ENCODE results near the gene NFATC2.

Gene NFATC2

DNA sequence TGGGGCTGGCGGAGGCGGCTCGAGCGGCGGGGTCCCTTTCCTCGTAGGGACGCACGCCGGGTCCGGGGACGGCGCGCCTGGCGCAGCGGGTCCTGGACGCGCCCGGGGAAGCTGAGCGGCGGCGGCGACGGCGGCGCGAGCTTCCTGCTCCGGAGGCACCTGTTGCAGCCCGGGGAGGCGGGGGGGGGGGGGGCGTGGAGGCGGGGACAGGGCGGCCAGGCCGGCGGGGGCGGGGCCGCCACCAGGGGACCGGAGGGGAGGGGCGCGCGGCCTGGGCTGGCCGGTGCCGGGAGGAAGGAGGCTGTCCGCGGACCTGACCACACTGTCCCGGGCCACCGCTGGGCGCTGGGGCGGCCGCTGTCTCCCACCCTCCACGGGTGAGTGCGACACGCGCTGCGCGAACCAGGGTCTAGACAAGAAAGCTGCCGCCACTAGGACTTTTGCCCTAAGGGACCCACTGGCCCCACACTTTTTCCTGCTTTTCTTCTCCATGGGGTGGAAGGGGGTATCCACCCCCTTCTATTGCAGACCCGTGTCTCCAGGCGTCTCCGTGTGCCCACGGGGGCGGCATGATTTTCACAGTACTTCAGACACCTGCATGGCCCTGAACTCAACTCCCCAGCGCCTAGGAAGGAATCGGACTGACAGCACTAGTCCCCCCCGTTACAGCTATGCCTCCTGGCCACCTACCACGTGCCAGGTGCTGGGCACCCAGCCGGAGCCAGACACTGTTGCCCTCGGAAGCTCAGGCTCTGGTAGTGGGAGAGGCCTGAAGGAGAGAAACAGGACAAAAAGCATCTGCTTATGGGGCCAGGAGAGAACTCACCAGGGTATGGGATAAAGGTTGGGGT is at the start of gene NFATC2:
TSS of gene NFATC2 (minus strand) at position 149 of the 851 bp plus-strand sequence. CDS start 220 bp downstream, outside the sequence.
- DNase-seq (ENCODE audit: low read depth in 1 of 2, low spot score in 1 of 2): peak in 1 of 2 donors; percentile 36

DNA sequence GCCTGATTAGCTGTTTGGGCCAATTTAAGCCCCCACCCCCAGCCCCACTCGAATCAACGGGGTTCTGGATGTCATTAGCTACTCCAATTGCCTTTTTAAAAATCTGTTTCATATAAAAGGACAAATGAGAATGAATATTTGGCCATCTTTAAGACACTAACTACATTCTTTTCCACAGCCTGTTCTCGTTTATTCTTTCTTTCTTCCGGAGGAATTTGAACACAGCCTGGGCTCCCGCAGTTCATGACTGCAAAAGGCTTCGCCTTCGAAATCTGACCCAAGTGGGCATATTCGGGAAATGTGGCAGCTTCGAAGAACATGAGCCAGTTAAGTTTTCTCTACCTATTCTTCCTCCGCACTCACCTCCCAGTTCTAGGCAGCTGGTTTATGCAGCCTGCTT is 49.4 kb upstream of the NFATC2 start:
- no peak for DNase-seq (ENCODE audit: low read depth in 1 of 2, low spot score in 1 of 2)

DNA sequence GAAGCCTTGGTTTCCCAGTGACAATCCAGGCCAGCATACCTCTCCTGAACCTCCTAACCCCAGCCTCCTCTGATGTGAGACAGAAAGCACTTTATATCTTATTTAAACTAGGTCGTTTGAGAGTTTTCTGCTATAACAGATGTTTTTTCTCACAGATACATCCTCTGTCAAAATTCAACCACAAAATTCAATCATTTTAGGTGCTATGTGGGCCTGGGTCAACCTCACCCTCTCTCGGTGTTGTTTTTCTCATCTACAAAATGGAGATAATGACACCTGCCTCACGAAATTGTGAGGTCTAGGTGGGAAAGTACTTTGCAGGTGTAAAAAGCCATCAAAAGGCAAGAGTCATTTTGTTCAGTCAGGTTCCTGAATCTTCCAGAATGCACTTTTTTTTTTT is 46.2 kb upstream of the NFATC2 start:
- no peak for DNase-seq (ENCODE audit: low read depth in 1 of 2, low spot score in 1 of 2)

DNA sequence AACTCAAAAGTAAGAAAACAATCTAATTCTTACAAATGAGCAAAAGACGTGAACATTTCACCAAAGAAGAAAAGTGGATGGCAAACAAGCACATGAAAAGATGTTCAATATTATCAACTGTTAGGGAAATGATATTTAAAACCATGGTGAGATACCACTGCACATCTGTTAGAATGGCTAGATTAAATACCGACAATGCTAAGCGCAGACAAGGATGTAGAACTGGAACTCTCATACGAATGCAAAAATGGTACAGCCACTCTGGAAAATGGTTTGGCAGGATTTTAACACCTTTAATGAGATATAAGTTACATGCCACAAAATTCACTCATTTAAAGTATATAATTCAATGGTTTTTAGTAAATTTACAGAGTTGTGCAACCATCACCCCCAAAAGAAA is 44.6 kb upstream of the NFATC2 start:
- no peak for DNase-seq (ENCODE audit: low read depth in 1 of 2, low spot score in 1 of 2)

DNA sequence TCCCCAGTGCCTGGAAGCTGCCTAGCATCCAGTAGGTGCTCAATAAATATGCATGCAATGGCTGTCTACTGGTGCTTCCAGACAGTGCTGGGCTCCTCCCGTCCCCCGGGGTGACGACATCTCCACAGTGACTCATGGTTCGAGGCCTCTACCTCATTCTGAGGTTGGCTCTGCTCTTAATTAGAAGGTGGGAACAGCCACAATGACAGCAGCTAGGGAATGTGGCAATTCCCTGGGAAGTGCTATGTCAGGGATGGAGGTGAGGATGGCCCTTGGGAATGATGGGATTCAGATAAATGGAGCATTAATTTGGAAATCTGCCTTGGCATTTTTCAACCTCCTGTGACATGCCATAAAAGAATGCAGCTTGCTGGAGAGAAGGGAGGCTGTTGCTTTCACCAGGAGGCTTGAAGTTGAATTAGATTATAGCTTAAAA is 43.5 kb upstream of the NFATC2 start:
- no peak for DNase-seq (ENCODE audit: low read depth in 1 of 2, low spot score in 1 of 2)

DNA sequence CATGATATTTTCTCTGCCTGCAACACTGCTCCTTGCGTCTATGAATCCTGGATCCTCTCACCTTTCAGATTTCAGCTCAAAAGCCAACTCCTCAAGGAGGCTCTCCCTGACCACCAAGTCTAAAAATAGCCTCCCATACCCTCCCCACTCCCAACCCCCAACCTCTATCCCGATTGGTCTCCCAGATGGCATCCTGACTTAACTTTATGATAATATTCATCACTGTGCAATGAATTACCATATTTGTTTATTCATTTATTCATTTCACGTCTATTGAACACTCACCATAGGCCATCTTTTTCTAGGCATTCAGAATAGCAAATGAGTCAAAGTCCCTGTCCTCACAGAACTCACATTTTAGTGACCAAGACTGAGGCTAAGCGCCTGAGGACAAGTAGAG is 42.6 kb upstream of the NFATC2 start:
- no peak for DNase-seq (ENCODE audit: low read depth in 1 of 2, low spot score in 1 of 2)

DNA sequence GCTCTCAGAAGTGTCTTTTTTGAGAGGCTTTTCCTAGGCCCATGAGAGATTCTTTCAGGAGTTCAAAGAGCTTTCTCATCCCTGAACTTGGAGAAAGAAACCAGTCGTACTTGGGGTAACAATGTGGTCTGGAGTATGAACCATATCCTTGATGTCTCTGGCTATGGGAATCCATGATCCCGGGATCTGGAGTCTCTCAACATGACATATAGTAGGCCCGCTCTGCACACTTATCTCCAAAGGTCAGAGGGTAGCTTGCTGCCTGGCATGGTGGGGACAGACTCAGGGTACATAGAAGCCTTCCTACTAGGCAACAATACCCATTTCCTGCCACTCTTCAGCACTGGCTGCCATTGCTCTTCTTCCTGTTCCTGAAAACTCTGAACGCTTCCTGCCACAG is 42.2 kb upstream of the NFATC2 start:
- DNase-seq (ENCODE audit: low read depth in 1 of 2, low spot score in 1 of 2): no peak

DNA sequence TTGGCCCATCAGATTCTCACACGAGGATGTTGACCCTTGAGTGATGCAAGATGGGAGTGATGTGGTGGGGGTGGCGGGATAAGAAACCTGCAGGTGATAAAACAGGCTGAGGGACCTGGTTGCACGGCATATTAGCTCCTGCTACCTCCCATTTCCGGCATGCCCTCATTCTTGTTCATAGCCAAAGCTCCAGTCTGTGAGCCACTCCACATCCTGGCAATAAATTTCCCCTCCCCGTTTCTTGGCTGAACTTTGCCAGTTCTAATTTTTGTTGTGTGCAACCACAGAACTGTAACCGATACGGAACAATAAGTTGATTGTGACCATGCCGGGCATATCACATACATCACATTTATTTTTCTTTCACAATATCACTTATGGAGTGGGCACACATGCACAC is 41.6 kb upstream of the NFATC2 start:
- DNase-seq (ENCODE audit: low read depth in 1 of 2, low spot score in 1 of 2): no peak

DNA sequence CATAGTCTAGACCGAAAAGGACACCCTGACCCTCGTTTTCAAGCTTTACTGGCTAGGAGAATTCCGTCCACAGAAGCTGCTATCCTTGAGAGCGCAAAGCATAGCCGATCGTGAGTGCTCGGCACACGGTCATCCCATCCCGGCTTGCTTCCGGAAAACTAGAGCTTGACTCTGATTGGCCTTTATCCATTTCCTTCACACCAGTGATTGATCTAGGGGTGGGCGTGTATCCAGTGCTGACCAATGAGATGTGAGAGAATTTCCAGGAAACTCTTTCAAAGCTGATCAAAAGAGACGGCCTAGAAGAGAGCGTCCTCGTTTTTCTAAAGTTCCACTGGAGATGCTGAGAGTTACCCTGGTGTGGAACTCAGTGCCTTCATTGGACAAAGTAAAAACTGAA is 41.0 kb upstream of the NFATC2 start:
- DNase-seq (ENCODE audit: low read depth in 1 of 2, low spot score in 1 of 2): no peak

DNA sequence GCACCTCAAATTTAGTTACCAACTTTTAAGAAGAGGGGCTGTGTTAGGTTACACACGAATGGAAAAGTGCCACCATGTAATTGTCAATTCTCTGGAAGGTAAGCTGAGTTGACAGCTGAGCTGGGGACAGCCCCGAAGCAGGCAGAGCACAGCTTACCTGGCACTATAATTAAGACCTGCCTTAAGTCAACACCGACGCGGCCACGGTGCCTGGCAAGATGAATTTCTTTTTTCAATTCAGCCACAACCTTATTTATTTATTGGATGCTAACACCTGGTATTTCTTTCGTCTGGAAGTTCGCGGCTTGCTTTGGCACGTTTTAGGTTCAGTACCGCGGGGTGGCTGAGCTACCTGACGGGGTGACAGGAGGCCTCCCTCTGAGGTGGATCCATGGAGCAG is 40.6 kb upstream of the NFATC2 start:
- no peak for DNase-seq (ENCODE audit: low read depth in 1 of 2, low spot score in 1 of 2)

DNA sequence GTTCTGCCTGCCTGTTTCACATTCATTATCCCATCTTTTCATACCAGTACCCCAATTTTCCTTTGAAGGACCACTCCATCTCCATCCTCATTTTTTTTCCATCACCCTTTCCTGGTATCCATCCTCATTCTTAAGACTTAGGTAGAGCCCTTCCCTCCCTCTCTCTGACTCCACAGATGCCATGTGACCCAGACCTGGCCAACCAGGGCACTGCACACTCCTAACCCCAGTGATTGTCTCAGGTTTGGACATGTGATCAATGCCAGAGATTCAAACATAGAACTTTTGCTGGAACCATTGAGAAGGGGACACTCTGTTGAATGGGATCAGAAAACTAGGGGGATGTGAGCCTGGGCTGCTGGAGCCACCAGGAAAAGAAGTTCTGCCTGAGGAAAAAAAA is 39.1 kb upstream of the NFATC2 start:
- DNase-seq (ENCODE audit: low read depth in 1 of 2, low spot score in 1 of 2): no peak

DNA sequence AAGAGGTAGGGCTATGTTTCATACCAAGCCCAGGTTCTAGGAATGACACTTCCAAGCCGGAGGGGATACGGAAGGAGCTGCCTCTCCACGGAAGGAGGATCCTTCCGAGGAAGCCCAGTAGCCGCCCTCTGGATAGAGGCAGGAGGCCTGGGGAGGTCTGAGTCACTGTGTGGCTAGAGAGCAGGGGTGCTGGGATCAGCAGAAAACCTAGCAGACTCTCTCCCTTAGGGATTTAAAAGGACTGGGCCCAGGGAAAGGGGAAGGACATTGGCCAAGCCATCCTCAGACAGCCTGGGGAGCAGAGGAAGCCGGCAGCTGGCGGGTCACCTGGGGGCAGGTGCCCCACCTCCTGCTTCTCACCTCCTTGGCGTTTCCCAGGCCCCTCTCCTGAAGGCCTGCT is 36.6 kb upstream of the NFATC2 start:
- DNase-seq (ENCODE audit: low read depth in 1 of 2, low spot score in 1 of 2): no peak

DNA sequence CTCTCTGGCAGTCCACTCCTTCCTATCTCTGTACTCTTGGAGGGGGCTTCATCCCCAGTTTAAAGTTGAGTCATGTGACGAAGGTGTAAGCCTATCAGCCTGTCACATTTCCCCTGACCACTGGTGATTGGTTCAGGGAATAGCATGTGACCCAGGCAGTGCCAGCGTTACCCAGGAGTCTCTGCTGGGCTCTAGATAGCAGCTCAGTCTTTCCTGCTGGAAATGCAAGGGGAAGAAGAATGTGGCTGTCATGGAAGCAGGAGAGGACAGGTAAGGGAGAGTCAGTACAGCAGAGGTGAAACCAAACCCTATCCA is 35.6 kb upstream of the NFATC2 start:
- DNase-seq (ENCODE audit: low read depth in 1 of 2, low spot score in 1 of 2): no peak

DNA sequence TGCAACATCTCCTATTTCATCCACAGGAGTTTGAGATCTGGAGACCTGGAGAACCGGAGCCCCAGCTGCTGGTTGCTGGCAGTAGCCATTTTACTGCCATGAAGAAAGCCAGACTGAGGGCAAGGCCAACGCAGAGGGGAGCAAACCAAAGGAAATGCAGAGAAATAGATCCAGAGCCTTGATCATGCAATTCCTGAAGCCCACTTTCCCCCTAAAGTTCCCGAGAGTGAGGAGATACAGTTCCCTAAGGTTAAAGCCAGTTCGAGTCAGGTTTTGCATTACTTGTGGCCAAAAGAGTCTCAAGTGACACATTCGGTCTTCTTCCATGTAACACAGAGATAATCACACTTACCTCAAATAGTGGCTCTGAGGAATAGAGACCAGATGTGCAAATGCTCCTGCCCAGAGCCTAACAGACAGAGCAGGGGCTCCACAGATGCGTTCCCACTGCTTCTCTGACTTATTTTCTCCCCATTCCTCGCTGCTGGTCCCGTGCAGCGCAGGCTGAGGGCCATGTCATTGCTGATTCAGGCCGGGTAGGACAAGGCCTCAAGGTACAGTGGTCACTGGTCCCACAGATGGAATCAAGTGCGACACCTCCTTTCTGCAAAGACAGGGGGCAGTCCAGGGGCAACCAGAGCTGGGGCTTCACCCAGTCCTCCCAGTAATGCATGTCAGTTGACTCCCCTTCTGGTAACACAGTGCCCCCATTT is 35.1 kb upstream of the NFATC2 start:
- DNase-seq (ENCODE audit: low read depth in 1 of 2, low spot score in 1 of 2): no peak

DNA sequence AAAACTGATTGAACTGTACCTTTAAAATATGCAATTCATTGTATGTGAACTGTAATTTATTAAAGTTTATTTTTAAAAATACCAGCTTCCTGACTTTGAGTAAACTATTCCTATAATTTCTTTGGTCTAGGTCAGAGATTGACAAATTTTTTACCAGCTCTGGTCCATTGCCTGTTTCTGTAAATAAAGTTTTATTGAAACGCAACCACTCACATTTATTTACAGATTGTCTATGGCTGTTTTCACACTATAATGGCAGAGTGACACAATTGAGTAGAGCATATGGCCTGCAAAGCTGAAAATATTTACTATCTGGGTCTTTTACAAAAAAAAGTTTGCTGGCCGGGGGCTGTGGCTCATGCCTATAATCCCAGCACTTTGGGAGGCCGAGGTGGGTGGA is 33.0 kb upstream of the NFATC2 start:
- DNase-seq (ENCODE audit: low read depth in 1 of 2, low spot score in 1 of 2): no peak

DNA sequence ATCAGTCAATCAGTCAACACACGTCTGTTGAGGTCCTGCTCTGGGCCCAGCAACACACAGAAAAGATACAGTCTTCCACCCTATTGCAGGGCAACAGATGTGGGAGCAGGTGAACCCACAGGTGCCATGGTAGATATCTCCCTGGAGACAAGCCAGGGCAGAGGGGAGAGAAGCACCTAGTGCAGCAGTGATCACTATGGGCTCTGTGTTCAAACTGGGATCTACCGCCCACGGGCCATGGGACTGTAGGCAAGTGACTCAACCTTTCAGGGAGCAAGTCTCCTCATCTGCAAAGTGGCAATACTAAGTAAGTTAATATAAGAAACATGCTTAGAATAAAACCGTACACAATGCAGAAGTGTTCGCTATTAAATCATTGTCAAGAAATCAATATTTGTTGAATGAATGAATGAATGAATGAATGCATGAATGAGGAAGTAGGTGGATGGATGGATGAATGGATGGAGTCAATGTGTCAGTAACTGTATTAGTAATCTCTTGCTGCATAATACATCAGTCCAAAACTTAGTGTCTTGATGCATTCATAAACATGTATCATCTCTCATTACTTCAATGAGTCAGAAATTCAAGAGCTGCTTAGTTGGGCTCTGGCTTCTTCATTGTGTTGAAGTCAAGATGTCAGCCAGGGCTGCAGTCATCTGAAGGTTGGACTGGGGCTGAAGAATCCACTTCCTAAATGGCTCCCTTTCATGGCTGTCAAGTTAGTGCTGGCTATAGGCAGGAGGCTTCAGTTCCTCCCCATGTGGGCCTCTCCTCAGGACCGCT is 31.9 kb upstream of the NFATC2 start:
- DNase-seq (ENCODE audit: low read depth in 1 of 2, low spot score in 1 of 2): no peak

DNA sequence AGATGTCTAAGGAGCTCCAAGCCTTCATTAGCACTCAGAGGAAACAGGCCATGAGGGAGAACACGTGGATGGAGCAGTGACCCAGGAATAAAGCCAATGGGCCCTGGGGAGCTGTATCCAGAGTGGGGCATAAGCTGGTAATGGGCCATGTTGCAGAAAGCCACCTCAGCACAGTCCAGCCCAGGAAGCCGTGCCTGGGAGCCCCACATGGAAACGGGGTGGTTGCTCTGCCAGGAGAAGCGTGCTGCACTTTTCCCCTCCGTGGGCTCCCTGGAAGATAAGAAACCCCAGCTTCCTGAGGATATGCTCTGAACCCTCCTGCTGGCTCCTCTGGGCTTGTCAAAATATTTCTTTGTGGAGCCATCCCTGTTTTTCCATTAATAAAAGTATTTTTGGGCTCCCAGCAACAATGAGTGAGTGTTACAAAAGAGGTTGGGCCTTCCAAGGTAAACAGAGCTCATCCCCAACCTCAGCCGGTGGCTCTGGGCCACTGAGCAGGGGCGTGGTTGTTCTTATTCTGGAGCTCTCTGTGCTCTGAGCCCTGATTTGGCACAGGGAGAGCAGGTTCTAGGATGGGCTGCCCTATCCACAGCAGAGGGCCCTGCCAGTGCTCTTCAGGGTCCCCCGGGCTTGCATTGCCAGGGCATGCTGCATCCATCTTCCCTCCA is 31.2 kb upstream of the NFATC2 start:
- DNase-seq (ENCODE audit: low read depth in 1 of 2, low spot score in 1 of 2): no peak

DNA sequence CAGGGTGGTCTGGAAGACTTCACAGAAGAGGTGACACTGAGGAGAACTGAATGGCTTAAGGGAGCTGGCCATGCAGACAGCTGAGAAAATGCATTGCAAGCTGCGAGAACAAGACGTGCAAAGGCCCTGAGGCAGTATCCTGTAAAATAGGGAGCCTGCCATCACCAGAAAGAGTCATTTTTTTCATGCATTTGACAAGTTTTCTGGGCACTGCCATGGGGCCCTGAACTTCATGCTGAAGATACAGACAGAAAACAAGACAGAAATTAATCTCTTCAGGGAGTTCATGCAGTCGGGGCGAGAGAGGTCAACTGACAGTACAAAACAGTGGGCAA is 28.9 kb upstream of the NFATC2 start:
- no peak for DNase-seq (ENCODE audit: low read depth in 1 of 2, low spot score in 1 of 2)

DNA sequence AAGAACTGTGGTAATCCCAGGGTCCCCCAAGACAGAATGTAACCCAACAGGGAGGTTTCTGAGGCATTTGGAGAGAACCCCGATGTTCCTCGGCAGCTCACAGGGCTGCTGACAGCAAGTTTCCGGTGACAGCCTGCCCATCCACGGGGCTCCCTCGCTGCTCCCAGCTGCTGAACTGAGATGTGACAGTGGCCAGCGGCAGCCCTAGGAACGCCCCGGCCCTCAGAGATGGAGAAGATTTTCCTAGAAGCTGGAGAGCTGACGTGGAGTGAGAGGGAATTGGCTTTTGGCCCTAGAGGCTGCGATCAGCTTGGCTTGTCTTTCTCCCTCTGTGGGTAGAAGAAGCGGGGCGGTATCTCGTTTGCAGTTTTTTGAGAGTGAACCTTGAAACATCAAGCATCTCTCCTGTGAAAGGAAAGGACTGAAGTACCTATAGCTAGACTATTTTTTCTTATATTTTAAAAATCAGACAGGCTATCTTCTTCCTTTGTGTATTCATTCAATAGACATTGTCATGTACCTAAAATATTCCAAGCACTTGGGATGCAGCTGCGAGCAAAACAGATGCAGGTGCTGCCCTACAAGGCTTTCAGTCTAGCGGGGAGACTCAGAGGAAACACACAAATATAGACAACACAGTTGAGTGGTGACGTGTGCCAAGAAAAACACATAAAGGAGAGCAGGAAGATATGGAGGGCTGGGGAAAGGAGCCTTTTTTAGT is 28.4 kb upstream of the NFATC2 start:
- DNase-seq (ENCODE audit: low read depth in 1 of 2, low spot score in 1 of 2): no peak

DNA sequence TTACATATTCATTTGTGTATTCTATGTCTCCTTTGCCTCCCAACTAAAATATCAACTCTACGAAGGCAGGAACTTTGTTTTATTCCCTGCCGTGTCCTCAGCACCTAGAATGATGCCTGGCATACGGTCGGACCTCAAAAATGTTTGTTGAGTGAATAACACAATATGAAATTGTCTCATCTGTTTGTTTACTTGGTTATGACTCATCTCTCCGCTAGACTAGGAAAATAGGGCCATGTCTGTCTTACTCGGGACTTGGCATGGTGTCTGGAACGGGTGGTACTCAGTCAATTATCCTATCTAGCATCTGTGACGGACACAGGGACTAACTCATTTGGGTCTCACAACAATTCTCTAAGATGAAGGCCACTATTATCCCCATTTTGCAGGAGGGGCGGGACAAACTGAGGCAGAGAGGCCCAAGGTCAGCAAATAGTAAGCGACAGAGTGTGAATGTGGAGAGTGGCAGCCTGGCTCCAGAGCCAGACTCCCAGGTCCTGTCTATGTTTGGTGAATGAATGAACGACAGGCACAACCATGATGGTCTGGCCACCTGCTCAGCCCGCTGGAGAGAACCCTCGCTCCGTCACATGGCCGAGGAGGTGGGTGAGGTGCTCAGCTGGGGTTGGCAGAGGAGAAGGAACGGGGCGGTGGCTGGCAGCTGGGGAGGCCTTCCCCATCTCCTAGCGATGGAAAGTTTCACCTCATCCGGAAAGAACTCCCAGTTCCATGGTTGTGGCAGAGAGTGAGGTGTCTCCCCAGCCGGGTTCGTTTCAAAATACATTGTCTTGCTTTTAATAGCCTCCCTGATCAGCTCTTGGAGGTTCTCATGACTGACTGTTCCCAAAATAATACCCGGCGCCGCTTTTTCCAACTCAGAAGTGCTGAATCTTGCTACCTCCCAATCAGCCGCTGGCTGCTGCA is 27.6 kb upstream of the NFATC2 start:
- no peak for DNase-seq (ENCODE audit: low read depth in 1 of 2, low spot score in 1 of 2)

Data from activated CD4-positive, alpha-beta T cell treated with anti-CD3 and anti-CD28 coated beads, Interleukin-2, amount 50 U/mL, for 24 hours (primary cell).